ENCODE measurements around the gene RBM7. TPM values are rescaled to one million over a fixed set of nuclear protein-coding genes. Genes with fewer than 3 reads are reported as not detected.

The RBM7 gene
- total RNA-seq, 2 experiments from 2014 or later: 35.3 to 39.1 TPM

DNA sequence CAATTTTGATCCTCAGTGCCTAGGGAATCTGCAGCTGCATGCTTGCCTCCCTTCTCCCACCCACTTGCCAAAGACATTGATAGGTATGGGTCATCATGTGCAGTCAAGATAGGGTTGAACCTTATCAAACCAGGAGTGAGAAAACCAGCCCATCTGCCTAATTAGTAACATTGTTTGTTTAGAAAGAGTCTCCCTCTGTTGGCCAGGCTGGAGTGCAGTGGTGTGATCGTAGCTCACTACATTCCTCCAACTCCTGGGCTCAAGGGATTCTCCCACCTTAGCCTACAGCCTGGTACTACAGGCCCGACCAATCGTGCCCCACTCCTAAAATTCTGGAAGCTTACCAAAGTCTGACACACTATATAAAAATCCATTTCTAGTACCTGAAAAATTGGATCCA is 4.7 kb upstream of the RBM7 start:
- CTCF ChIA-PET: no interaction called here
- POLR2A ChIA-PET: no interaction called here

DNA sequence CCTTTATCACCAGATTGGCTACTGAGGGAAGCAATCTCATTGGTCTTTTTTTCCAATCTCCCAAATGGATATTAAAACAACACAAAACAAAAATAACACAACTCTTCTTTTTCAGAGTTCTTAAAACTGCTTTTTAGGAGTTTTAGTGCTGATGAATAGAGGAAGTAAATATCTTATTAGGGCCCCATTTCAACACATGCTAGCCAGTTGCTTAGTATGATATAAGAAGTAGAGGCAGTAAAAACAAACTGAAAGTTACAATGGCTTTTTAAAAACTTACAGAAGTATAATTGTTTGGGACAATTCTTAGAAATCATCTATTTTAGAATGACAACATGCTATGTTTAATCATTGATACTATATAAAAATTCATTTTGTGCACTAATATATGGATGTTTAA is 3.5 kb upstream of the RBM7 start:
- POLR2A ChIA-PET: no interaction called here
- CTCF ChIA-PET: no interaction called here

DNA sequence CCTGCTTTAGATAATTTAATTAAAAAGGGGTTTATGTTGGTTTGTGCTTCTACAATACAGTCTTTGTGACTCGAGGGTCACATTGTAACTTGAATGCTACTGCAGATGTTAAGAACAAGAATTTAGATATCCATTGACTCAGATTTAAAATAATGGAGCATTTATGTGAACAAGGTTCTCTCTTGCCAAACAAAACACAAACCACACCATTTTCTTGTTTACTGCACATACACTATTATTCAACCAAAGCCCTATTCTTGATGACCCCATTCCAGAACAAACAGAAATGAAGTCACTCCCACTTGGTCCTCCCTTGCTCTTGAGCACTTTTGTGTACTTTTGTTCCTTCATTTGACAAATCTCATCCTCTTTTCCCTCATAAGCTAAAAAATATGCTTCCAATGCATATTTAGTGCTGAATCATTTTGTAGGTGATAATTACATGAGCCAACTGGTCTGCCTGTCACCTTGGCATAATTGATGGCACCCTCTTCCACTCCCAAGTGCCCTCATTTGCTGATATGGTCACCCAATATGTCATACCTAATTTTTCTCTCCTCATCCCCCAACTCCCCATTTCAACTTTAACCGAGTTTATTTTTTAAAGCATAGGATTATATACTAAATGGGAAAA is 3.0 kb upstream of the RBM7 start:
- POLR2A ChIA-PET: no interaction called here

DNA sequence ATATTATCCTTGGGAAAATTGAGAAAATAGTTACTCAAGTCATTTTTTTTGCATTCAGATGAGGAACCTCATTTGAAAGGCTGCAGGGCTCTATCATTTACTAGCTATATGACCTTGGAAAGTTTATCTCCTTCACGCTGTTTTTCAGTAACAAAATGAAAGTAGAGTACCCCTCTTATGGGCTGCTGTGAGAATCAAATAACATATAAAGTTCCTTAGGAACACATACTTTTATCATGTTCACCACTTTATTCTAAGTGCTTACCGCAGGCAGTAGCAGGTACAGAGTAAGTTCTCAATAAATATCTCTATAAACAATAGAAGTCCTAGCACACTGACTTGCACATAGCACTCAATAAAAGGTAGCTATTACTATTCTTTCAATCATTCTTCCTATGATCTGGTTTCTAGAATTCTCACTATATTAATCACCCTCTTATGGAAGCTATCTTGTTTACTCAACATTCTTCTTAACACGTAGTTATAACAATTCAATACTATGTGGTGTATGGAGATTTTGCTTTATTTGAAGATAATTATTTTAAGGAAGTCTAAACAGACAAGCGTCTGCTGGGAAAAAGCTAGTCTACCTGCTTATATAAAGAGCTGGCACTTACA is 2.1 kb upstream of the RBM7 start:
- POLR2A ChIA-PET: no interaction called here

More for the DNA sequence above, 3.0 kb upstream of the RBM7 start:
- CTCF ChIA-PET: interaction anchor here (1.3 kb wide), 1 partner anchor 57 kb away, joined by 3 read pairs; no protein-coding TSS in a partner anchor

DNA sequence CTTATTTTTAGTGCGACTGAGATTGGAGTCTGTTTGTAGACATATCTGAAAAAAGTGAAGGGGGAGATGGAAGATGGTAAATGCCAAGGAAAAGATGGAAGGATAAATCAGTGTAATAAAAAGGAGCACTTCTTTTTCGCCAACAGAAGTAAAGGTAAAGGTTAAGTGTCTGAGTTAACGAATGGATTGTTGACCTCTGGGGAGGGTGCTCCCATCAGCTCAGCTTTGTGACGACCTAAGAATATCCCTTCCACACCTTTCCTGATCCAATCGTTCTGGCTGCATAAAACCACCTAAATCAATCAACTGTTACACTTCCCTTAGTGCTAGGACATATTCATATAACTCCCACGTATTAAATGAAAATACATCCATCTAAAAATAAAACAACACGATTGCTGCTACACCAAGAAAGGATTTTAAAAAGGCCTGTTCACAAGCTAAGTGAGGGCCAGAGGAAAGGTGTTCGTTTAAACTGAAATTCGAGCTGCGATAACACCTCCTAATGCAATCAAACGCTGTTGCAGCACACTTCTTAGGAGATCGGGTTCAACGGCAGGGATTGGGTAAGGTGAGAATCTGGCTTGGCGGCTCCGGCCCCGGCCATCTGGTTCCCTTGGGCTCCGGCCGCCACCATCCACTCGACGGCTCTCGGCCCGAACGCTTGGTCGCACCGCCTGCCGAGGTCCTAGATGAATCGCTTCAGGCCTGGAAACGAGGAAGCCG is 813 bp upstream of the RBM7 start:
- POLR2A ChIA-PET: interaction anchor here (0.6 to 1.8 kb wide), 2 partner anchors 40 to 62 kb away, joined by 3 to 7 read pairs; partner anchors contain the start of gene REXO2
- CTCF ChIA-PET: no interaction called here

More for the DNA sequence above, 2.1 kb upstream of the RBM7 start:
- CTCF ChIA-PET: interaction anchor here (1.3 kb wide), 1 partner anchor 58 kb away, joined by 3 read pairs; no protein-coding TSS in a partner anchor

DNA sequence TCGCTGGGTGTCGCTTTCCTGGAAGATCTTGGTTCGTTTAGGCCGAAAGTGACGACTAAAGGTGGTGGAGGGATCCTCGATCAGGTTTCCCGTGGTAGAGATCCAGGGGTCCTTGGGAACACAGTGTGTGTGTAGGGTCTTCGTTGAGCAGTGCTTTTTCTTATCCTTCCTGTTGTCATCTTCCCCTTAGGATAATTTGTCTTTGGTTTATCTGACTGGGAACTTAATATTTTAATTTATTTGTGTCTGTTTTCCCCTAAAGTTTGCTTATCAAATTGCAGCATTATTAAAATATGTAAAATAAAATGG is 403 bp downstream of the RBM7 start:
- ChIA-PET CTCF (no interaction called here), POLR2A (interaction anchor here (1.8 kb wide), 1 partner anchor 39 kb away, joined by 7 read pairs; the partner anchor contains the start of gene REXO2)

DNA sequence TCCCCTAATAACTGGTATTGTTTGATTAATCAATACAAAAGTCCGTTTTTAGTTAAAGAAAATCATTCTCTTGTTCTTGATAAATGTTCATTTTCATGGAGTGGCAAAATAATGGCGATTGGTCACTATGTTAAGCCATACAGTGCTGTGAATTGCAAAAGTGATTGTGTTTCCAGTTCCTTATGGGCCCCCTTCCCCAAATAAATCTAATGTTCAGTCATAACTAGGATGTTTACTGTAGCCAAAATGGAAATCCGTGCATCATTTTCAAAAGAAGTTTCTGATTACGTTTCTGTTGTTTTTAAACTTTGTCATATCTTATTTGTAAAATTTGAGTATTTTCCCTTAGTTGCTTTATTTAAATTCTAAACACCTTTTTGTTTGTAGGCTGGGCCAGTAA is 845 bp downstream of the RBM7 start:
- POLR2A ChIA-PET: no interaction called here
- CTCF ChIA-PET: no interaction called here

DNA sequence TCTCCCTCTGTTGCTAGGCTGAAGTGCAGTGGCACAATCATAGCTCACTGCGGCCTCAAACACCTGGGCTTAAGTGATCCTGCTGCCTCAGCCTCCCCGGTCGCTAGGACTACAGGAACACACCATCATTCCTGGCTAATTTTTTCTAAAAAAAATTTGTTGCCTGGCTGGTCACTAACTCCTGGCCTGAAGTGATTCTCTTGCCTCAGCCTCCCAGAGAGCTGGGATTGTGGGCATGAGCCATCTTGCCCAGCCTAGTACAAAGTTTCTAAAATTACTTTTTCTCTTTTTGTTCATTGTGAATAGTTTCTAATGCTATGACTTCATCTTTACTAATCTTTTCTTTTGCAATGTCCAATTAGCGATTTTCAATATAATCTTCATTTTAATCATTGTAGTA is 12.5 kb downstream of the RBM7 start:
- POLR2A ChIA-PET: interaction anchor here (0.5 kb wide), 1 partner anchor 26 kb away, joined by 4 read pairs; no protein-coding TSS in a partner anchor
- CTCF ChIA-PET: no interaction called here

DNA sequence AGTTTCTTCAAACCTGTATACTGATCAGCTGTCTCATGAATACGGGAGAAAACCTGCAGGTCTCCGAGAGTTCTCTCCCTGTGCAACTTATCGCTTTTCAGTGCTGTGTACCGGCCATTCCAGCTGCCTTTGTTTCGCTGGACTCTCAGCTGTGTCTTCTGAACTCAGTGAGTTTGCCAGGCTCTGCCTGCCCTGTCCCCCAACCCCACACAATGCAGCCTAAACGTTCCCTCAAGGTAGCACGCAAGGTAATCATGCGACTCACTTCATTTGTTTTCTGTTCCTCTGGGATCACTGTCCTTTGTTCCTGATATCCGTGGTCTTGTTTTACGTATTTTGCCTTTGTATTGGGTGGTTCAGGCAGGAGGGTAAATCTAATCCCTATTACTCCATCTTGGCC is 13.5 kb downstream of the RBM7 start:
- CTCF ChIA-PET: no interaction called here

DNA sequence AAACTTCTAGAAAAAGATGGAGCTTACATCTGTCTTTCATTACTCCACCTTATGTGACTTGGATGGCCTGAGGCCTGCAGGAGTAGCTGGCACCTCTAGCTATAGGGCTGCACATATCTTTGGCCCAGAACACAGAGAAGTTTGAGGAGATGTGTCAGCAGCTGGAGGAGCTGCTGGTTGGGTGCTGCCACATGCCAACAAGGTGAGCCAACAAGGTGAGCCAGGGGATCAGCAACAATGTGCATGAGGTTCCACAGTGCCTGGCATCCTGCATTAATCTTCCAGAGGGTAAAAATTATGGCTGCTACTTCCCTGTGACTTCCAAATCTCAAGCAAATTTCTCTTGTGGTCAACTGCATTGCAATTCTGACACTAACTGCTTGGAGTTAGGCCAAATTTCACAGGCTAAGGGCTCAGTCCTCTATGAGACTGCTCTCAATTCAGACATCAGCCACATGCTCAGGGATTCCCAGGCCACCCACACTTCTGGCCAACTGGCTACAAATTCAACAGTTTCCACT is 16.0 kb downstream of the RBM7 start:
- ChIA-PET CTCF (no interaction called here), POLR2A (no interaction called here)

More for the DNA sequence above, 13.5 kb downstream of the RBM7 start:
- POLR2A ChIA-PET: no interaction called here

DNA sequence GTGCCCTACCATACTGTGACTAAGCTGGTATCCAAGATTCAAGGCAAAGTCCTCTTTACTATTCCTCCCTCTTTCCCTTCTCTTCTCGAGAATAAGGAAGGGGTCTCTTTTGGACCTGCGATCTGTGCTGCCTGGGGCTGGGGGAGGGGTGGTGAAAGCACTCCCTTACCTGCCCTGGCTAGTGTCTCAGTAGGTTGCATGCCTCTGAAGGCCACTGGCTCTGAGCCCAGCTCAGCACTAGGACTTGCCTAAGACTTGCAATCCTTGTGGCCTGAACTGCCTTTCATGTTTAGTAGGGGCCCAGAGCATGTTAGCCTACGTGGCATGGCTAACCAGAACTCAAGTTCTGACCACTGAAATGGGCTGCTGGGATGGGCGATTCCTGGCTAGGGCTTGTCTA is 25.8 kb downstream of the RBM7 start:
- CTCF ChIA-PET: no interaction called here
- POLR2A ChIA-PET: no interaction called here

DNA sequence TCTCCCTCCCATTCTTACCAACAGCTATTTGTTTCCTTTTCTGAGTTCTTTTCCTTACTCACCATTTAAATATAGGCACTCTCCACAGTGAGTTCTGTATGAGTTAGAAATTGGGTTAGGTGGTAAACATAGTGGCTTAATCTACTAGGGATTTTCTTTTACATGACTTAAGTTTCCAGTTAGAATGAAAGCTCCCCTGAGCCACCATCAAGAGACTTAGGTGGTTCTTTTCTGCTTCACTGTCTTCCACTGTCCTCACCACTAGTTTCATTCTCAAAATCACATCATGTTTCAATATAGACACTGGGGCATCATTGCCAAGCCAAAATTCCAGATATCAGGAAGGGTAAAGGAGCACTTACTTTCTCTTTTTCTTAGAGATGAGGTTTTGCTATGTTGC is 29.8 kb downstream of the RBM7 start:
- POLR2A ChIA-PET: no interaction called here
- CTCF ChIA-PET: no interaction called here

DNA sequence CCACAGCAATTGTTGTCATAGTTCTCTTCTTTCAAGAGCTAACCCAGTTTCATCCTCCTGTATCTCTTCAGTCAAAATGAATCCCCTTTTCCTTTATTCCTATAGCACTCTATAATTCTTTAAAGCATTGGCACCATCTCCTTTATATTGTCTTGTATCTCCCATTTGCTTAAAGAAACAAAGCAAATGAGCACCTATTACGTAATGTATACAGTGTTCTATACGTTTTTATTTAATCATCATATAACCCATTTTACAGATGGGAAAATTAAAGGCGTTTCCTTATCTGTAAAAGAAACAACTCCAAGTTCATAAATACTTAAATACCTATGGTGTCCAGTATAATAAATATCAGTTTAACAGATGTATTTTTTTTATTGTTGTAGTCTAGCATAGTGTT is 32.4 kb downstream of the RBM7 start:
- POLR2A ChIA-PET: no interaction called here
- CTCF ChIA-PET: no interaction called here

DNA sequence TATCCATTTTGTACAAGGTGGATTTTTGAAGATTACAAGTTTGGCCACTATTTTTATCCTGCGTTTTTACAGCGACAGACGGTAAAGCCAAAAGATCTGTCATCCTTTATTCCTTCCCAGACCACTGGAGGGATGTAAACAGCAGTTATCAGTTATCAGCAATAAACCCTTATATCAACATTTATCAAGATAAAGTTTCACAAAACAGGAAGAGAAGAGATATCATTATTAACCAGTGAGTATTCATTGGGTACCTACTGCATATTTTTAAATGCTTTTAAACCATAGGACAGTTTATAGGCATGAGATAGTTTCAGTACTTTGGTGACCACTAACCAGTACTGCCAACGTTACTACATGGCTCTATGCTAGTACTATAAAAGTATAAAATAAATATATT is 32.9 kb downstream of the RBM7 start:
- POLR2A ChIA-PET: no interaction called here
- CTCF ChIA-PET: no interaction called here

DNA sequence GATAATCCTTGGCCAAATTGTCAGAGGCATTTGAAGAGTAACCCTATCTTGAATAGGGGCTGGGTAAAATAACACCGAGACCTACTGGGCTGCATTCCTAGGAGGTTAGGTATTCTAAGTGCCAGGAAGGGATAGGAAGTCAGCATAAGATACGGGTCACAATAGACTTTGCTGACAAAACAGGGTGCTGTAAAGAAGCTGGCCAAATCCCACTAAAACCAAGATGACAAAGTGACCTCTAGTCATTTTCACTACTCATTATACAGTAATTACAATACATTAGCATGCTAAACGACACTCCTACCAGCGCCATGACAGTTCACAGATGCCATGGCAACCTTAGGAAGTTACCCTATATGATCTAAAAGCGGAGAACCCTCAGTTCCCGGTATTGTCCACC is 37.8 kb downstream of the RBM7 start:
- ChIA-PET POLR2A (interaction anchor here (0.6 kb wide), 1 partner anchor 128 kb away, joined by 3 read pairs; no protein-coding TSS in a partner anchor), CTCF (no interaction called here)

DNA sequence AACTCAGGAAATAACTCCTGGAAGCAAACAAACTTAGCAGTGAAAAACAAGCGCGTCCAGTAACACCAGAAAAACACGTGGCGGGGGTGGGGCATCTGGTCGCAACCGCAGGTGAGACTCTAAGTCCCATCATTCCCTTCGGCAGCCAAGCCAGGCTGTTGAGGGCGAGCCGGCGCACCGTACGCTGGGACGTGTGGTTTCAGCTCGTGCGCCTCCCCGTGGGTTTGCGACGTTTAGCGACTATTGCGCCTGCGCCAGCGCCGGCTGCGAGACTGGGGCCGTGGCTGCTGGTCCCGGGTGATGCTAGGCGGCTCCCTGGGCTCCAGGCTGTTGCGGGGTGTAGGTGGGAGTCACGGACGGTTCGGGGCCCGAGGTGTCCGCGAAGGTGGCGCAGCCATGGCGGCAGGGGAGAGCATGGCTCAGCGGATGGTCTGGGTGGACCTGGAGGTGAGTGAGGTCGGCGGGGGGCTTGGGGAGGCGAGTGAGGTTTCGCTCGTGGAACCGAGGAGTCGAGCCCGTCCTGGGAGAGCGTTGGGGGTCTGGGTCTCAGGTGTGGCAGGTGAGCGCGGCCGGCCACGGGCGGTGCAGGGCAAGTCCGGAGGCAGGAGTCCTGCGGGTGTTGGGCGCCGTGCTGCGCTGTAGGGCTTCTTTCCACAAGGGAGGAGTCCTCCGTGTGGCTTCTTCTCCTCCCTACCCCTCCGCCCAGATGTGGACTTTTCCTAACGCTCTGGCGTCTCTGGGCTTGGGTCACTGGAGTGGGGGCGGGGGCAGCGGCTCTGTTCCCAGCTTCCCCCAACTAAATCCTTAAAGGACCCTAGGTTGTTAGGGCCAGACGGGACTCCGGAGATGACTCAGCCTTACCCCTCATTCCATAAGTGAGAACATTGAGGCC is 39.0 kb downstream of the RBM7 start, which contains the start of gene REXO2:
Gene REXO2 (plus strand): TSS at position 239 of the 892 bp plus-strand sequence. CDS start 62 bp downstream, at position 301.
- CTCF ChIA-PET: no interaction called here
- POLR2A ChIA-PET: interaction anchor here (0.5 to 2.1 kb wide), 4 partner anchors 26 to 127 kb away, joined by 3 to 7 read pairs (median 4); partner anchors contain the start of genes C11orf71 and RBM7

DNA sequence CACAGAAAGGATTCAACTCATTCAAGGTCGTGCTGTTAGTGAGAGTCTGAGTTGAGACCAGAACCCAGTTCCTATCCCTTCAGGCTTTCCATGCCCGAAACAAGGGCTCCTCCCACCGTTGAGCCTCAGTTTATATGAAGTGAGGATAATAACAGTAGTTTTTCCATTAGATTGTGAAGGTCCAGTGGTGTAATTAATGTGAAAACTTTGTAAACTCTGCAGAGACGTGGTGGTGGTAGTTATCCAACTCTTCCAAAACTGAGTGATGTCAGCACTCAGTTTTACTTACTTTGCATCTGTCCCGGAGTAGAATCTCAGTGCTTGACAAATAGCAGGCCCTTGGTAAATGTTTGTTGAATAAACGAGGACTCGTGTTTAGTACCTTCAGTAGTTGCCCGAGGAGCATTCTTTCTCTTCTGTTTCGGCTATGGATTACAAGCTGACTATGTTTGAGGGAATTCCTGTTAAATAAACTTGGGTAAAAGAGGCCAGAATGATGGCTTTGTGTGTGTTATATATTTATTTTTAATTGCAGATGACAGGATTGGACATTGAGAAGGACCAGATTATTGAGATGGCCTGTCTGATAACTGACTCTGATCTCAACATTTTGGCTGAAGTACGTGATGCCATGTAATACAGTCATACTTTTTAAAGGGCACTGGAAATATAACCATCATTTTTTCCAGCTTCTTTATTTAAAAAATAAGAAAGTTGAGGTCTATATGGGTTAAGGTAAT is 39.8 kb downstream of the RBM7 start:
- POLR2A ChIA-PET: interaction anchor here (2.1 kb wide), 1 partner anchor 40 kb away, joined by 7 read pairs; the partner anchor contains the start of genes C11orf71 and RBM7
- CTCF ChIA-PET: no interaction called here

DNA sequence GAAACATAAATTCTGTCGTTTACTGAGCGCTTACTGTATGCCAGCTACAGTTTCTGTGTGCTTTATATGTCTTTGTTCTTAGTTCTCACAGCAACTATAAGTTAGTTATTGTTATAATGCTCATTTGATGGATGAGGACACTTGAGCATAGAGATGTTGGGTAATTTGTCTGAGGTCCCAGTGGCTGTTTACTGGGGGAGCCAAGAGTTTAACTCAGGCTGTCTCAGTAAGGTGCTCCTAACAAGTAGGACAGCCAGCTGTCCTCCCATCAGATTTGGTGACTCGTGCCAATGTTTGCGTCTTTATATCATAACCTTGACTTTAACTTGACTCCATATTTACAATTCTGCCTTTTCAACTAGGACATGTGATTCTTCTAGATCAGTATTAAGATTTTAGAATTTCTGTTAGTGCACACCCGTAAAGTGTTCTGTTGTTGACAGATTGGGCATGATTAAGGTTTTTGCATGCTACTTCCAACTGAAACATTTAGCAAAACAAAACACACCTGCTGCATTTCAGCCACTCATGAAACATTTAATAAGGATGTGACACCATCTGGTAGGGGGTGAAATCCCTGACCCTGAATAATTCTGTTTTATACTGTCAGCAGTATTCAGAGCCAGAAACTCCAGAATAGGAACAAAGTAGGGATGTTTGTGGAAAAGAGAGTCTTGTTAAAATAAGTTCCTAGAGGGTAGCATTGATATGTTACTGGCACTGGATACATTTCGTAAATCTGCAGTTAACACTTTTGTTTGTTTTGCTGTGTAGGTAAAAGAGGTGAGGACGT is 40.7 kb downstream of the RBM7 start:
- CTCF ChIA-PET: no interaction called here
- POLR2A ChIA-PET: interaction anchor here (2.1 kb wide), 1 partner anchor 41 kb away, joined by 7 read pairs; the partner anchor contains the start of genes C11orf71 and RBM7

Data from activated CD8-positive, alpha-beta memory T cell treated with anti-CD3 and anti-CD28 coated beads for 36 hours (primary cell).